GM18511 (cell line): ENCODE results near the gene TRIP6.

Experiments used
- ATAC-seq: cut with Tn5 transposase; IDR thresholded peaks from one replicate; pipeline ENCODE4 v1.9.1; 2021; ENCODE audit warnings: mild to moderate bottlenecking, moderate library complexity; ENCODE audit not compliant: unreplicated experiment

Gene TRIP6

GRCh38 chr7:100873599-100874299 lies 6.6 kb downstream of the TRIP6 start:
- no peak for ATAC-seq

- no peak for ATAC-seq
Observed at GRCh38 chr7:100874300-100874576, 7.1 kb downstream of the TRIP6 start.

- peak; percentile 95 for ATAC-seq
Observed at GRCh38 chr7:100874577-100875355, 7.6 kb downstream of the TRIP6 start, which contains the start of gene SRRT. TSS of gene SRRT (plus strand) at chr7:100875103. CDS start at chr7:100875591, 488 bp downstream.

- ATAC-seq, result peak; percentile 38
Observed at GRCh38 chr7:100875356-100875751, 8.2 kb downstream of the TRIP6 start.

GRCh38 chr7:100878013-100878412 lies 10.8 kb downstream of the TRIP6 start:
- no peak for ATAC-seq

GRCh38 chr7:100878685-100879084 lies 11.5 kb downstream of the TRIP6 start:
- ATAC-seq, result no peak

GRCh38 chr7:100879685-100880261 lies 12.6 kb downstream of the TRIP6 start:
- no peak for ATAC-seq

- ATAC-seq, result no peak
Observed at GRCh38 chr7:100880645-100881044, 13.5 kb downstream of the TRIP6 start.

- no peak for ATAC-seq
Observed at GRCh38 chr7:100881136-100881535, 13.9 kb downstream of the TRIP6 start.

GRCh38 chr7:100882201-100882600 lies 15.0 kb downstream of the TRIP6 start:
- ATAC-seq, result no peak

- ATAC-seq, result no peak
Observed at GRCh38 chr7:100882785-100883526, 15.8 kb downstream of the TRIP6 start.

- no peak for ATAC-seq
Observed at GRCh38 chr7:100884736-100885439, 17.7 kb downstream of the TRIP6 start.

GRCh38 chr7:100885440-100886141 lies 18.4 kb downstream of the TRIP6 start:
- ATAC-seq, result no peak

GRCh38 chr7:100886142-100886935 lies 19.2 kb downstream of the TRIP6 start:
- no peak for ATAC-seq

GRCh38 chr7:100886936-100887515 lies 19.8 kb downstream of the TRIP6 start:
- ATAC-seq, result peak; percentile 2

- ATAC-seq, result peak; percentile 47
Observed at GRCh38 chr7:100887516-100888290, 20.5 kb downstream of the TRIP6 start.

- ATAC-seq, result no peak
Observed at GRCh38 chr7:100888291-100888987, 21.3 kb downstream of the TRIP6 start.
